HuH-7 (cell line): ENCODE results near the gene SLC1A7.
A peak's percentile ranks its signal among the peaks of the same experiment; 100 is the strongest.
"Not testable (repeated sequence)": the region's sequence is repeated elsewhere in the genome, so short reads cannot be mapped to it uniquely, and the experiment has no call there.

ENCODE experiments used
- DNase-seq: peaks from one replicate; pipeline ENCODE4 v3.0.0; 2011; ENCODE audit warnings: low spot score

The SLC1A7 gene

DNA sequence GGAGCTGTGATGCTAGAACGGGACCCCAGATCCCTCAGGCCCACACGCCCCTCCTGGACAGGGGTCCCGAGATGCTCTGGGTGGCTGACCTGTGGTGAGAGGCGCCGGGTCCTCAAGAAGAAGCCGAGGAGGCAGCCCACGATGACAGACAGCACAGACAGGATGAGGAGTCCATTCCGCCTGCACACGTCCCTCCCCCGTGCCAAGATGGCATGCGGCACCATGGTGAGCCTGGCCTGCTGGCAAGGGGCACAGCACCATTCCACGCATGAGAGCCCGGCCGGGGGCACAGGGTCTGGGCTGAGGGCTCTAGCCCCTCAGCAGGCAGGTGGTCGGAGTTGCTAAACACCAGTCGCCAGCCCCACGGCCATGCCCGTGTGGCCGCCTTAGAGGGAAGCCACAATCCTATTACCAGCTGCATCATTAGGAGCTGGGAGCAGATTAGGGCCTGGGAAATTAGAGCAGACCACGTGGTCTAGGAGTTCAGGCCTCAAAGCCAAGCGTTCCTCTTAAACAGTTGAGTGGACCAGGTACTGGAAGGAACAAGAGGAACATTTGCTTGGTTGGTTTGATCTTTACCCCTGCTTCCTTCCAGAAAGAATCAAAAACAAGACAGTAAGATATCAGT is at the start of gene SLC1A7:
Gene SLC1A7 (minus strand): TSS at position 413 of the 628 bp plus-strand sequence. CDS start 189 bp downstream, at position 224.
- no peak for DNase-seq

DNA sequence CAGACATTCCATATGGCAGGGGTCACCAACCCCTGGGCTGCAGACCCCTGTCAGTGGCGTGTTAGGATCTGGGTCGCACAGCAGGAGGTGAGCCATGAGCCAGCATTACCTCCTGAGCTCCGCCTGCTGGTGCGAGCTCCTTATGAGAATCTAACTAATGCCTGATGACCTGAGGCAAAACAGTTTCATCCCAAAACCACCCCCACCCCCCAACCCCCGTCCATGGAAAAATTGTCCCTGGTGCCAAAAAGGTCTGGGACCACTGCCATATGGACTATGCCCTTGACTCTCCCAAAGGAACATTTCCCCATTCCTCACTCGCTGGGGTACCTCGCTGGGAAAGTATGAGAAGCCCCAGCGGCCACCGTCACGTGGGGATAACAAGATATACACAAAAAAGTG is 47.8 kb upstream of the SLC1A7 start:
- DNase-seq, result no peak

GRCh38 chr1:53189061-53189460 is 46.6 kb upstream of the SLC1A7 start:
- no peak for DNase-seq

- no peak for DNase-seq
These were observed 45.7 kb upstream of the SLC1A7 start for GRCh38 chr1:53188099-53188498.

- DNase-seq, result no peak
These were observed 45.0 kb upstream of the SLC1A7 start for GRCh38 chr1:53187401-53187800.

GRCh38 chr1:53186533-53186932 is 44.1 kb upstream of the SLC1A7 start:
- no peak for DNase-seq

GRCh38 chr1:53185955-53186297 is 43.5 kb upstream of the SLC1A7 start:
- not testable (repeated sequence) for DNase-seq

DNA sequence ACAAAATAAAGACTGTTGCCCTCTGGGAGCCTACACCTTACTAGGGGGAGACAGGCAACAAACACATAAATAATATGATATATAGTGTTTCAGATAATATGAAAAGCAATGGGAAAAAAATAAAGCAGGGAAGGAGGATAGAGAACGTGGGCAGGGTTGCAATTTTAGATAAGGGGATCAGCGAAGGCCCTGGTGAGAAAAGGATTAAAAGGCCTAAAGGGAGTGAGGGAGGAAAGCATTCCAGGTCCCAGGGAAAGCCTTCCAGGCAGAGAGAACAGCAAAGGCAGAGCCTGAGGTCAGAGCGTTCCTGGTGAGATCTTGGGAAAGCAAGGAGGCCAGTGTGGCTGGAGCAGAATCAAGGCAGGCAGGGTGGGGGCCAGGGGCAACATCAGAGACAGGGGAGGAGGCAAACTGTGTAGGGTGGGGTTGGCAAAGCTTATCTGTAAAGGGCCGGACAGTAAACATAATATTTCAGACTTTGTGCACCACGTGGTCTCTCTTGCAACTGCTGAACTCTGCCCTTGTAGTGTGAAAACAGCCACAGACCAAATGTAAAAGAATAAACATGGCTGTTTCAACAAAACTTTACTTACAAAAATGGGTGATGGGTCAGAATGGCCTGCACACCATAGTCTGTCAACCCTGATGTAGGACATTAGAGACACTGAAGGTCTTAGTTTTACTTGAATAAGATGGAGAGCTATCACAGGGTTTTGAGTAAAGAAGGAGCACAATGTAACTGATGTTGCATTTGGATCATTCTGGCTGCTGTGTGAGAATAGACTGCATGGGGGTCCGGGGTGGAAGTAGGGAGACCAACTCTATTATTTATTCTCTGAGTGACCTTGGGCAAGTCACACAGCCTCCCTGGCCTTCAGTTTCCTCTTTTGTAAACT is 40.9 kb upstream of the SLC1A7 start:
- peak; percentile 75 for DNase-seq

DNA sequence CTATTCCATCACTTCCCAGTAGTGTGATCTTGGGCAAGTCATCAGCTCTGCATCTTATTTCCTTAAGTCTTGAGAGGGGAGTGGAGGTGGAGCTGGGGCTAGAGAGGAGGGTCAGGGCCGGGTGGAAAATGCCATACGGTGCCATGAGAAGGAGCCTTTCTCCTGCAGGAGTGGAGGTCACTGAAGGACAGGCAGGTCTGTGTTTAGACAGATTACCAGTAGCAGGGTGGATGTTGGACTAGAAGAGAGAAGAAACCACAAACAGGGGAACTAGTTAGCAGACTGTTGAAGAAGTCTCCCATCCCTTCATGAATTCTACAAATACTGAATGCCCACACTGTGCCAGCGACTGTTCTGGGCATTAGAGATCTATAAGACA is 40.3 kb upstream of the SLC1A7 start:
- DNase-seq, result no peak

DNA sequence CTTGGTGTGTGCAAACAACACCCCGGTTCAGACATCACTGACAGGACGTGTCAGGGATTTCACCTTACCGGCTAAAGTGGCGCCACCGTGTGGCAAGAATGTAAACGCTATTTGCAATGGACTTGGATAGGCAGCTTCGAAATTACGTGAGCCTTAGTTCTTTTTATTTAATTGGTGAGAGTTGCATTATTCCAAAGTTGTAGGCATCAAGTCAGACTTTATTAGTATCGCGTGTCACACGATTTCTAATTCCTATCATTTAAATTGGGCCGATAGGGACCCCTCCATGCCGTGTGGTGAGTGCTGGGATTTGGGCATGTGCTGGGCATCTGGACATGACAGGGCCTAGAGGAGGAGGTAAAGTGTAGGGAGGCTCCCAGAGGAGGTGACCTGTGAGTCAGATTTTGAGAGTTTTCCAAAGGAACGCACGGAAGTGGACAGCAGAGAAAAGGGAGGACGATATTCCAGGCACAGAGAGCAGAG is 39.7 kb upstream of the SLC1A7 start:
- DNase-seq, result no peak

GRCh38 chr1:53180951-53181350 is 38.5 kb upstream of the SLC1A7 start:
- no peak for DNase-seq

DNA sequence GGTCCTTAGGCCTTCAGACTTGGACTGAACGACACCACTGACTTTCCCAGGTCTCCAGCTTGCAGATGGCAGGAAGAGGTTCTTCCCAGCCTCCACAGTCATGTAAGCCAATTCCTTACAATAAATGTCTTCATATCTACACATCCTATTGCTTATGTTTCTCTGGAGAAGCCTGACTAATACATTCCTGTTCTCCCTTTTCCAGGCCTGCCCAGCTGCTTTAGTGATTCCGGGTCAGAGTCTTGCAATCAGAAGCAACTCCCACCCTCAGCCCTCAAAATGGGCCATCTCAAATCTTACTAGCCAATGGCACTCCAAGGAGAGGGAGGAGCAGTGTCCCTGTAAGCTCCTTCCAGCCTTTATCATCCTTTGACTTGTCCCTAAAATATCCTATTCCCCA is 37.8 kb upstream of the SLC1A7 start:
- no peak for DNase-seq

DNA sequence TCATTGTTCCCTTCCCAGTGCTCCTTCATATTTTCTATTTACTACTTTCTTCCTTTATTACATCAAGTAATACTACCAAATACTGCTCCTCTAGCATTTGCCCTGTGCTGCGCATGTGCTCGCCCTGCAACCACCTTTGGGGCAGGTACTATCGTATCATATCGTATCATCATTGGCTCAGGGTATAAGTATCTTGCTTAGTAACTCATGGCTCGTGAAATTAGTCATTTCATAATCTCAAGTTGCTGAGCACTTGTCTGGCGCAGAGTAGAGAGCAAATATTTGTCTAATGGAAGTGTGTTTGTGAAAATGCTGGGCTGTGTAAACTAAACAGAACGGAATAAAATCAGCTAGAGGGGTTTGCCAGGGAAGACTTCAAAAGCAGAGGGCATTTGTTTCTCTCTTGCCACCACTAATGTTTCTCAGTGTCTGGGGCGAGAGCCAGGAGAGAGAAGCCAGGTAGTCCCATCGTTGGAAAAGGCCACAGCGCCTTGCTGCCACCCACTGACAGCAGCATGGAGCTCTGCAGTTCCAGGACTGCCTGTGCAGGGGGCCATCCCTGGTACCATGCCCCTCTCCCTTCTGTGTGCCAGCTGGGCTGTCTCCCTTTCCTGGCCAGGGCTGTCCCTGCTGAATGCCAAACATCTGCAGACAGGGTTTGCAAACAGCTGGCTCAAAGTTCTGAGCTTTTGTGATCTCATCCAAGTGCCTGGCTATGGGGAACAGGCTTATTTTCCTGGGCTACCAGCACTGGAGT is 34.2 kb upstream of the SLC1A7 start:
- no peak for DNase-seq

DNA sequence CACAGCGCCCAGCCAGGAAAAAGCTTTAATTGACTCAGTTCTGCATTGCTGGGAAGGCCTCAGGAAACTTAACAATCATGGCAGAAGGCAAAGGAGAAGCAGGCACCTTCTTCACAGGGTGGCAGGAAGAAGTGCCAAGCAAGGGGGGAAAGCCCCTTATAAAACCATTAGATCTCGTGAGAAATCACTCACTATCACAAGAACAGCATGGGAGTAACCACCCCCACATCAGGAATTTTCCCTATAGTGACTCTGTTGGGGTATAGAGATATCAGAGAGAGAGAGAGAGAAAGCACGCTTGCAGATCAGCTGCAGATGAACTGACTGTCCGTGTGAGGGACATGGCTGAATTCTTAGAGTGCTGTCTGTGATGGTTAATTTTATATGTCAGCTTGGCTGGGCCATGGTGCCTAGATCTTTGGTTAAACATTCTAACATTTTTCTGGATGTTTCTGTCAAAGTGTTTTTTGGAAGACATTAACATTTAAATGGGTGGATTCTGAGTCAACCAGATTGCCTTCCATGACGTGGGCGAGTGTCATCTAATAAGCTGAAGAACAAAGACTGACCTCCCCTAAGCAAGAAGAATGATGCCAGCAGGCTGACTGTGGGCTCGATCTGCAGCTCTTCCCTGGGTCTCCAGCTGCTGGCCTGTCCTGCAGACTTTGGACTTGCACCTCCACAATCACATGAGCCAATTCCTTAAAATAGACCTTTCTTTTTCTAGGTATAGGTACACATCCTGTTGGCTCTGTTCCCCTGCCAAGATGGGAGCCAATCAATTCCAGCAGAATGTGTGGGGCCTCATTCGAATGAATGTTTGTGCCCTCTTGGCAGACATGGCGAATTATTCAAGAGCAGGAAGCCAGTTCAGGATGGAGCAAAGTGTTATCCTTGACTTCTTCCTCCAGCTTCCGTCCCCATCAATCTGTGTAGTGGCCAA is 32.8 kb upstream of the SLC1A7 start:
- DNase-seq, result no peak

- DNase-seq, result no peak
These were observed 30.1 kb upstream of the SLC1A7 start for GRCh38 chr1:53172426-53173128.

- DNase-seq, result no peak
These were observed 24.5 kb upstream of the SLC1A7 start for GRCh38 chr1:53166912-53167311.

- DNase-seq, result no peak
These were observed 23.9 kb upstream of the SLC1A7 start for GRCh38 chr1:53166366-53166765.

DNA sequence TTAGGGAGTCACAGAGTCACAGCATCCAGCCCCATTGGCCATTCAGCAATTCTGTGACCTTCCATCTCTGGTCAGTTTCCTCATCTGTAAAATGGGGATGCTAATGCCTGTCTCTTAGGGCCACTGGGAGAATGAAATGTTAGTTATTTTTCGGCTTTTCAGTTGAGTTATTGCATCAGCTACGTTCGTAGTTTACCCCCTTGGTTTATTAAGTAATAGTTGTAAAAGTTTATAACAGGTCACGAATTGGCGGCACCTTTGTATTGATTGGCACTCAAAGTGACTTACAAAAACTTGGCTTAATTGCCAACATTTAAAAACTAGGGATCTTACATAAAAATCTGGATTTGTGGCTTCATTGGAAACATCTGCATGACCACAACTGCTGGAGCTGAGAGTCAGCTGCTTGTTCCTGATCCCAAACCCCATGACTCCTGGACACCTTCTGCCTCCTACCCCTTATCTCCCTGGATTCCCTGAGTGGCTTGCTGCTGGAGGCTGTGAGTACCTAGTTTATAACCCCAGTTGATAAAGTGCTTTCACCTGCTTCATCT is 23.0 kb upstream of the SLC1A7 start:
- DNase-seq, result peak; percentile 57

- DNase-seq, result no peak
These were observed 20.9 kb upstream of the SLC1A7 start for GRCh38 chr1:53163291-53163768.

- DNase-seq, result no peak
These were observed 20.2 kb upstream of the SLC1A7 start for GRCh38 chr1:53162621-53163020.
